GM08714 (cell line): ENCODE data around the gene PSAPL1.
"Not testable (repeated sequence)": the region's sequence is repeated elsewhere in the genome, so short reads cannot be mapped to it uniquely, and the experiment has no call there.

Source experiments
- H3K4me3 ChIP-seq: fragments of 200-500 bp; sonication (Bioruptor generic); 2 replicates; pipeline ENCODE4 v1.5.1; 2014; ENCODE audit warnings: mild to moderate bottlenecking, low read length, inconsistent platforms
- ZNF274 ChIP-seq: IDR thresholded peaks from 2 replicates; pipeline ENCODE4 v1.6.1; 2012; ENCODE audit warnings: mild to moderate bottlenecking, low read depth, low read length

The PSAPL1 gene

GRCh38 chr4:7466215-7466614 lies 31.5 kb upstream of the PSAPL1 start:
- H3K4me3 ChIP-seq = no peak overlapping the region
- TF ChIP-seq ZNF274 = no peak

- no peak overlapping the region for H3K4me3 ChIP-seq
- TF ChIP-seq ZNF274 = no peak
These were observed 30.3 kb upstream of the PSAPL1 start for GRCh38 chr4:7465017-7465416.

GRCh38 chr4:7464259-7464655 lies 29.5 kb upstream of the PSAPL1 start:
- TF ChIP-seq ZNF274 = no peak
- no peak overlapping the region for H3K4me3 ChIP-seq

- H3K4me3 ChIP-seq = no peak overlapping the region
- no peak for TF ChIP-seq ZNF274
These were observed 29.0 kb upstream of the PSAPL1 start for GRCh38 chr4:7463566-7464258.

- TF ChIP-seq ZNF274 = no peak
- no peak overlapping the region for H3K4me3 ChIP-seq
These were observed 27.8 kb upstream of the PSAPL1 start for GRCh38 chr4:7462509-7462971.

- no peak for TF ChIP-seq ZNF274
- H3K4me3 ChIP-seq = no peak overlapping the region
These were observed 26.5 kb upstream of the PSAPL1 start for GRCh38 chr4:7461230-7461629.

- no peak for TF ChIP-seq ZNF274
These were observed 25.8 kb upstream of the PSAPL1 start for GRCh38 chr4:7460566-7460965.

GRCh38 chr4:7459471-7459870 lies 24.7 kb upstream of the PSAPL1 start:
- no peak overlapping the region for H3K4me3 ChIP-seq
- no peak for TF ChIP-seq ZNF274

More at GRCh38 chr4:7460566-7460965, 25.8 kb upstream of the PSAPL1 start:
- H3K4me3 ChIP-seq = no peak overlapping the region

- no peak for TF ChIP-seq ZNF274
- no peak overlapping the region for H3K4me3 ChIP-seq
These were observed 23.7 kb upstream of the PSAPL1 start for GRCh38 chr4:7458477-7458876.

GRCh38 chr4:7458066-7458425 lies 23.3 kb upstream of the PSAPL1 start:
- H3K4me3 ChIP-seq = no peak overlapping the region
- no peak for TF ChIP-seq ZNF274

- no peak for TF ChIP-seq ZNF274
- no peak overlapping the region for H3K4me3 ChIP-seq
These were observed 22.7 kb upstream of the PSAPL1 start for GRCh38 chr4:7457201-7458065.

GRCh38 chr4:7452802-7453201 lies 18.1 kb upstream of the PSAPL1 start:
- H3K4me3 ChIP-seq = not testable (repeated sequence)

- no peak overlapping the region for H3K4me3 ChIP-seq
- TF ChIP-seq ZNF274 = no peak
These were observed 17.1 kb upstream of the PSAPL1 start for GRCh38 chr4:7451800-7452199.

- no peak for TF ChIP-seq ZNF274
- no peak overlapping the region for H3K4me3 ChIP-seq
These were observed 16.7 kb upstream of the PSAPL1 start for GRCh38 chr4:7451434-7451789.

GRCh38 chr4:7450775-7451433 lies 16.2 kb upstream of the PSAPL1 start:
- no peak for TF ChIP-seq ZNF274
- no peak overlapping the region for H3K4me3 ChIP-seq
